Skeletal muscle satellite cell (primary cell): ENCODE results near the gene PDGFD.

Experiments used
- H3K27me3 ChIP-seq: 2 replicates; pipeline ENCODE4 v1.7.0; 2013; ENCODE audit warnings: low read length; ENCODE audit not compliant: control insufficient read depth, insufficient read depth
- H3K36me3 ChIP-seq: 2 replicates; pipeline ENCODE4 v1.7.0; 2013; ENCODE audit warnings: mild to moderate bottlenecking, control low read depth, low read length; ENCODE audit not compliant: insufficient read depth
- H3K4me1 ChIP-seq: 2 replicates; pipeline ENCODE4 v1.7.0; 2013; ENCODE audit warnings: low read length; ENCODE audit not compliant: control insufficient read depth, insufficient read depth
- H3K4me2 ChIP-seq: 2 replicates; pipeline ENCODE4 v1.7.0; 2013; ENCODE audit warnings: mild to moderate bottlenecking, low read length
- H3K4me3 ChIP-seq: 2 replicates; pipeline ENCODE4 v1.7.0; 2013; ENCODE audit warnings: low read length
- H3K9ac ChIP-seq: 2 replicates; pipeline ENCODE4 v1.7.0; 2013; ENCODE audit warnings: mild to moderate bottlenecking, low read depth, low read length, moderate library complexity
- H3K9me3 ChIP-seq: replicated peaks from 2 replicates; pipeline ENCODE4 v1.7.0; 2013; ENCODE audit warnings: mild to moderate bottlenecking, control low read depth, low read length

The PDGFD gene

DNA sequence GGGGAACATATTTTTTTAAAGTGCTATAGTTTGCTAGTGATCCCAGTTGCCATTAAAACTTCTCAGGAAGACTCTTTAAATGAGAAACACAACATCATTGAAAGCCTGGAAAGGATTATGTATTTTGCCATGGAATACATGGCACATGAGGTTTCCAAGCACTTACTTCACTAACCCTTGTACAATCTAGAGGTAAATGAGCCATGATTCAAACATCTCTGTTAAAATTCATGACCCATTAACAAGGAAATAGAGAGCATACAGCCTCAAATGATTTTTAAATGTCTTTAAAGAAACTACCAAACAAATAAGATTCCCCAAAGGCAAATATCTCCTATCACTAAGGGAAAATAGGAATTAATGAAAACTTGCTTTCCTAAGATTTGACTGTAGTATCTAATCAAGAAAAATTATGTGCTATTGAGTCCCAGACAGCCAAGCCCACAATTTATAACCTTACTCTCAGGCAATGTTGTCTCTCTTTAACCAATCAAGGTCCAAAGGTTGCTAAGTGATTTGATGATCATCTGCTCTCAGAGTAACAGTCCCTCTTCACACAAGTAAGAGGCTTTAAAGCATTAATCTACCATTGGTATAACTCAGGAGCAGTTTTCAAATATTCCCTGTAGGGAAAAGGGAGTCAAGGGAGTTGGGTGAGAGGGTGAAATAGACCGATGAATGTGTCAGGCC, 219.6 kb downstream of the PDGFD start:
- no peaks in the 10 kb centered on the region for H3K9me3 ChIP-seq
- no peak overlapping the region for H3K4me3 ChIP-seq
- peaks cover 41% of the 10 kb centered on the region for H3K4me1 ChIP-seq
- H3K4me2 ChIP-seq, result no peak overlapping the region
- H3K36me3 ChIP-seq, result no peaks in the 10 kb centered on the region
- H3K9ac ChIP-seq, result no peak overlapping the region
- H3K27me3 ChIP-seq, result no peaks in the 10 kb centered on the region

DNA sequence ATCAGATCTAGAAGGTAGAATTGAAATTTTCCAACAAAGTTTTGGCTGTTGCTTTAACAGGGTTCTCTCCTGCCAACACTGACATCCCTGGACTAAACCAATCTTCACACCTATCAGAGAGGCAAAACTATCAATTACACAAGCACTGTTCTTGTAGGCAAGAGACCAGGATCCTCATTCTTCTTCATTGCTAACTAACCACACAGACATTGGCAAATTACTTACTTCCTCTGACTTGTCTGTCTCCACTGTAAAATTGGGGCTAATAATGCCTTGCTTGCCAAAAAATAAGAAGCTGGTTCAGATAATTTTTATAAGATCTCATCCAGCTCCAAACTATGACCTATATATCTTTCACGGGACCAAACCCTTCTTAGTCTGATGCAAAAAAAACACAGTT, 221.3 kb downstream of the PDGFD start:
- Histone ChIP-seq H3K9me3 (no peaks in the 10 kb centered on the region), H3K4me1 (peaks cover 36% of the 10 kb centered on the region), H3K4me3 (no peak overlapping the region), H3K4me2 (no peak overlapping the region), H3K36me3 (no peaks in the 10 kb centered on the region), H3K27me3 (no peaks in the 10 kb centered on the region), H3K9ac (no peak overlapping the region)

DNA sequence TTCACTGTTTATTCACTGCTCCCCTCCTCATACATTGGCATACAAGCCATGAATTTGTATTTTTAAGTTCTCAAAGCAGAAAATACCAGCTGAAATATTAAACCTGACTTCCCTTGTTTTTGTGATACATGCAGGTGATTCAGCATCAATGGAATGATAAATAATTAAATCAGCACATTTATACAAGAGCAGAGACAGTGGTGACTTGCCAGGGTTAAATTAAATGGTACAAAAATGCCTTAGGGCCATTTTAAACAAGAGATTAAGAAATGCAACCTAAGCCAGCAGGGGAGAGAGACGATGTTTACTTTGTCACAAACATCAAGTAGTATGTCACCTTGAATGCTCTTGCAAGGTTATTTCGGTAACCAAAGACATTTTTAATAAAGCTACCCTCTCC, 223.4 kb downstream of the PDGFD start:
- Histone ChIP-seq H3K27me3 (no peaks in the 10 kb centered on the region), H3K4me3 (no peak overlapping the region), H3K36me3 (no peaks in the 10 kb centered on the region), H3K4me2 (no peak overlapping the region), H3K9me3 (no peaks in the 10 kb centered on the region), H3K9ac (no peak overlapping the region), H3K4me1 (peaks cover 20% of the 10 kb centered on the region)

DNA sequence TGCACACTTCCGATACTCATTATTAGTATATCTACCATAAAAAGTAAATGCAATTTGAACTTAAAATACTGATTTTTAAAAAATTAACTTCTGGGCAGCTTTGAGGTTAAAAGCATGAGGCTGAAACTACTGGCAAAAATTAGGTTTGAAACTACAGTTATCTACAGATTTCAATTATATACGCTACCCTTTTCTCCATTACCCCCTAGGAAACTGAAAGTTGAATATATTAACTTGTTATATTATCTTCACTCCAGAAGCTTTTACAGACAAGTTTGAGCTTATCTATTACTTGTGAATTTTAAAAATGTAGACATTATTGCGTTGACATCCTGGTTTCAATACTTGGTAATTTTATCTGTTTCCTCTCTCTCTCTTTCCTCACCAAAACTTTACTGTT, 224.3 kb downstream of the PDGFD start:
- no peaks in the 10 kb centered on the region for H3K36me3 ChIP-seq
- H3K27me3 ChIP-seq, result no peaks in the 10 kb centered on the region
- no peak overlapping the region for H3K4me2 ChIP-seq
- no peaks in the 10 kb centered on the region for H3K9me3 ChIP-seq
- H3K4me1 ChIP-seq, result peaks cover 20% of the 10 kb centered on the region
- H3K9ac ChIP-seq, result no peak overlapping the region
- no peak overlapping the region for H3K4me3 ChIP-seq

DNA sequence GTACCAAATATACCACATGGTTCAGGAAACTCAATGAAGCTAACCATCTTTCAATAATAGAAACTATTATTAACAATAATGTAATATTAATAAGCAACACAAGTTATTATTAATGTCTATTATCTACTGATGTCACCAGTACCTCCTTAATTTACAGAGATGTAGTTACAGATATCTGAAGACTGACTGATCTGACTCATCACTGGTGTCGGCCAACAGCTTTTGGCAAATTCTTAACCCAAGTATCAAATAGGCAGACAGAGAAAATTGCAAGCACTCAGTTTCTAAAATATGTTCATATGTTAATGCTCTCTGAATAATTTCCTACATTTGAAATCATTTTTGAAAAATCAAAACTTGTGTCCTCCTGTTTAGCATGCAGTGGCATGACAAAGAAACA, 227.9 kb downstream of the PDGFD start:
- Histone ChIP-seq H3K36me3 (no peaks in the 10 kb centered on the region), H3K9ac (no peak overlapping the region), H3K9me3 (no peaks in the 10 kb centered on the region), H3K4me1 (peaks cover 11% of the 10 kb centered on the region), H3K27me3 (no peaks in the 10 kb centered on the region), H3K4me2 (no peak overlapping the region), H3K4me3 (no peak overlapping the region)

DNA sequence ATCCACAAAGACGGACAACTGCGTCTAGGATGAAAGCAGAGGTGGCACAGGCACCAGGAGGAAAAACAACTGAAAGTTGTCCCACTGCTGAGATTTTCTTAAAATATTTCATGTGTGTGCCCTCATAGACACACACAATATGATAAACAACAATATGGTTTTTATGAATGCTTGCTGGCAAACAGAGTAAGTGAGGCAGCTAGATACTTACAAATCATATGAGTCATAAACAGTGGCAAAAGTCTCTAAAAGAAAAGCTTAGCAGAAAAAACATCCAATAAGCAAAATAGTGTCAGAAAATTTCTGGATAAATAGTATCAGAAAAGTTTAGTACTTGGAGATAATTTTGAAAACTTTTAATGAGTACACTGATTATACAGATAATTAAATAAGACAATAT, 228.7 kb downstream of the PDGFD start:
- no peak overlapping the region for H3K4me3 ChIP-seq
- no peaks in the 10 kb centered on the region for H3K27me3 ChIP-seq
- H3K36me3 ChIP-seq, result no peaks in the 10 kb centered on the region
- H3K4me1 ChIP-seq, result peaks cover 3% of the 10 kb centered on the region
- no peak overlapping the region for H3K9ac ChIP-seq
- no peaks in the 10 kb centered on the region for H3K9me3 ChIP-seq
- H3K4me2 ChIP-seq, result no peak overlapping the region

DNA sequence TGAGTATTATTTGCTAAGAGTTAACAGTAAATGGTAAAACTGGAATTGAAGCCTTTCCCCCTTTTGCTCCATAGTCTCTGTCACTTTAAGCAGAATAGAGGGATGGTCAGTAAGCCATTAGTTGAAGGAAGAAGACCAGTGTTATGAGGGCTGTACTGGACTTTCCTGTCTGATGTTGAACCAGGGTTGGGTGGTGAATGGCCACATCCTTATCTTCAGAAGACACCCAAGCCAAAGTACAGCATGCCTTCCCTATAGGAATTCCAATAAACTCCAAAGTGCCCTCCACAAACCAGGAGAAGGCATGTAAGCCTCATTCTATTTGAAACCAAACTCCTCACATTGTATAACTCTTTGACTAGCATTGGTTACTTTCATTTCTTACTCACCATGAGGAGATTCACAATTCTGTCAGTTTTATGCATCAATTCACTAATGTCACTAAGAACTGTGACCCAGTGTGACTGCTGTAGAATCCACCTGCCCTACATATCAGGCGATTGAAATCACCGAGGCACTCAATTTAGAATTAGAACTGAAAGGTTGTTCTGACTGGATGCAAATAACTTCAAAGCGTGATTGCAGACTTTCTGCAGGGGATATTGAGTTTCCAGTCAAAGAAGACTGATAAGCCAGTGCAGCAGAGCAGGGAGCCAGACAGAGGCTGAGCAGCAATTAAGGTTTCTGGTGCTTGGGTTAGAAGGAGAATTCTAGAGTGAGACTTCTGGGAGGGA, 234.6 kb downstream of the PDGFD start:
- H3K27me3 ChIP-seq, result no peaks in the 10 kb centered on the region
- no peak overlapping the region for H3K4me2 ChIP-seq
- no peaks in the 10 kb centered on the region for H3K36me3 ChIP-seq
- H3K9ac ChIP-seq, result no peak overlapping the region
- no peaks in the 10 kb centered on the region for H3K9me3 ChIP-seq
- no peak overlapping the region for H3K4me3 ChIP-seq
- H3K4me1 ChIP-seq, result no peaks in the 10 kb centered on the region

DNA sequence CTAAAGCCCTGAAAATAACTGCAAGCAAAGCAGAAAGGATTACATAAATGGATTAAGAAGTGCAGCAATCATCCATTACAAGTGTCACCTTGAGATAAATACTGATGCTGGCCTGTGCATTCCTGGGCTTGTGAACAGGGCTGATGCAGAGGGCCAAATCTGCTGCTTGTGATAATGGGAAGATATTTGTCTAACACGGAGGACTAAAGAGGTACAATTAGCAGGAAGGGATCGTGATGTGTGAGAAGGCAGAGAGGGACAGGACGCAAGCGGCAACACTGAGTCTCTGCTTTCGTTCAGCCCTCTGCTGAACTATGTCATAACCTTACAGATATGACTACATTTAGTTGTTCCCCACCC, 235.2 kb downstream of the PDGFD start:
- no peaks in the 10 kb centered on the region for H3K27me3 ChIP-seq
- no peak overlapping the region for H3K4me2 ChIP-seq
- H3K4me1 ChIP-seq, result no peaks in the 10 kb centered on the region
- H3K36me3 ChIP-seq, result no peaks in the 10 kb centered on the region
- no peak overlapping the region for H3K9ac ChIP-seq
- H3K9me3 ChIP-seq, result no peaks in the 10 kb centered on the region
- no peak overlapping the region for H3K4me3 ChIP-seq

DNA sequence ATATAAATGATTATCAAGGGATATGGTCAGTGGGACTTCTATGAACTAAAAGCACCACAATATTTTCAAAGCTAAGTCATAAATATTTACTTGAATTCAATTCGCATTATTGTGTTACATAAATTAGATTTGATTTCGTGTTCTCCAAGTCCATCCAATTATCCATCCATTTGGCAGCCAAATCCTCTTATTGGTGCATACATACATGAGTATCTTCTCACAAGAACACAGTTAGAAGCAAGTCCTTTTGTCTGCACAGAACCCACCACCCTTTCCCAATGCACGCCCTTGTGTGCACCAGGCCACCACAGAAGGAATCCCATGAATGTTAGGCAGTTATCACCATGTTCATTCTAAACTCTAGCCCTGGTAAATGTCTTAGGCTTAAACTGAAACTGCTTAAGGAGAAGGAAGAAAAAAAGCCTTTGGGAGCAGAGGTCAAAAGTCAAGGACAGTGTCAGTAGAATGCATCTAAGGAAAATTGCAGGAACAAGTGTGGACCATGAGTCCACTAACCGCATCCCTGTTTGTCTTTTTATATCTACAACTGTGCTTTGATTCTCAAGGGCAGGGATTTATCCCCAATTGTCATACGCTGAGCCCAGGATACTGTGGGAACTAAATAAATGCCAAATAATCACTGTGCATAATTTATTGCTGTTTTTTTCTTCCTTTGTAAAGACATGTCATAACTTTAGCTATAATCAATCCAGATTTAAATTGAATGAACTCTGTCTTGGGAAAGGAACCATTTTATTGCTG, 235.7 kb downstream of the PDGFD start:
- Histone ChIP-seq H3K9ac (no peak overlapping the region), H3K4me2 (no peak overlapping the region), H3K4me3 (no peak overlapping the region), H3K4me1 (no peaks in the 10 kb centered on the region), H3K36me3 (no peaks in the 10 kb centered on the region), H3K27me3 (no peaks in the 10 kb centered on the region), H3K9me3 (no peaks in the 10 kb centered on the region)

DNA sequence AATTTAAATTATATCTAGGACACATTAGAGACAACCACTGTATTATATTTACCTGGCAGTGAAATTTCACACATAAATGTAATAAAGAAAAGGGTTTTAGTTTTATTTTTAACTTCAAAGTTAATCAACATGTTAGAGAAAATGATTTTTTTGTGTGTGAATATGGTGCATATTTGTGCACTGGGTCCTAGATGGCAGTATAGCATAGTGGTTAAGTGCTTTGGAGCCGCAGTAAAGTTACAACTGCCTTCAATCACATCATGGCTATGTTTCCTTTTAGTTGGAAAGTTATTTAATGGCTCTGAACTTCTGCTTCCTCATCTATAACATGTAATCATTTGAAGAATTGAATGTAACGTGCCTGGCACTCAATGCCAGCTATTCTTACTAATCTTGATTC, 236.4 kb downstream of the PDGFD start:
- Histone ChIP-seq H3K36me3 (no peaks in the 10 kb centered on the region), H3K4me3 (no peak overlapping the region), H3K9me3 (no peaks in the 10 kb centered on the region), H3K4me2 (no peak overlapping the region), H3K4me1 (no peaks in the 10 kb centered on the region), H3K9ac (no peak overlapping the region), H3K27me3 (no peaks in the 10 kb centered on the region)

DNA sequence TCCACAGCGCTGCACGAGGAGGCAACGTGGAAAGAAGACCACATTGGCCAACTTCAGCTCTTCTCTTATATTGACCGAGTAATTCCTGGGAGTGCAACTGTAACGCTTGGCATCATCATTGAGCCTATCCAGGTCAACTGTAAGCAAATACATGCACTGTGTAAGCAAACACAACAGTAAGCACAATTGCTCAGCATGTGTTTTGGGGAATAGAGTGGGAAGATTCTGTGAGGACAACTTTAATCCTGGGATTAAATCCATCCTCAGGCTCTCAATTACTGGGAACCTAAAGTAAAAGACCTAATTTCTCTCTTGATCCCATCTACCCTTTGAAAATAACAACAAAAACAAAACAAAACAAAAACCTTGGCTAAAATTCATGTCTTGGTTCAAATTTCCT, 237.0 kb downstream of the PDGFD start:
- no peaks in the 10 kb centered on the region for H3K27me3 ChIP-seq
- H3K4me2 ChIP-seq, result no peak overlapping the region
- no peaks in the 10 kb centered on the region for H3K9me3 ChIP-seq
- no peaks in the 10 kb centered on the region for H3K36me3 ChIP-seq
- H3K9ac ChIP-seq, result no peak overlapping the region
- H3K4me1 ChIP-seq, result no peaks in the 10 kb centered on the region
- H3K4me3 ChIP-seq, result no peak overlapping the region
